AG04450 (cell line): ENCODE results near the gene ROGDI. TPM values are rescaled to one million over a fixed set of nuclear protein-coding genes. Genes with fewer than 3 reads are reported as not detected.

Source experiments
- CTCF ChIA-PET: fragments of 300-600, 350-600 bp; formaldehyde crosslinking; extraction: SDS; loops from one replicate; lab custom pipeline; 2022; ENCODE audit warnings: antibody characterized with exemption, inconsistent platforms; lab: Charles Lee
- POLR2A ChIA-PET: fragments of 350-600 bp; formaldehyde crosslinking; extraction: SDS; loops from one replicate; lab custom pipeline; 2021; ENCODE audit warnings: antibody characterized with exemption, inconsistent platforms; lab: Yijun Ruan, JAX
- DNase-seq: peaks from one replicate; pipeline ENCODE4 v3.0.0-alpha.2; 2011; ENCODE audit warnings: low read depth, low spot score
- H3K27ac ChIP-seq: one replicate; pipeline ENCODE4 v1.5.1; 2012; ENCODE audit warnings: low read depth, low read length, control low read depth
- H3K27me3 ChIP-seq: one replicate; pipeline ENCODE4 v1.6.0; 2012; ENCODE audit warnings: low read length; ENCODE audit not compliant: control insufficient read depth, insufficient read depth
- H3K4me3 ChIP-seq: 2 replicates; pipeline ENCODE4 v1.5.1; 2011; ENCODE audit warnings: mild to moderate bottlenecking, low read depth, low read length, control low read depth
- H3K9me3 ChIP-seq: 2 replicates; pipeline ENCODE4 v1.5.1; 2012; ENCODE audit warnings: low read length; ENCODE audit not compliant: control insufficient read depth, insufficient read depth
- CTCF ChIP-seq: IDR thresholded peaks from 2 replicates; pipeline ENCODE4 v1.5.1; 2011; ENCODE audit warnings: low read depth, low read length, control low read depth, inconsistent platforms
- polyA plus RNA-seq: library from polyadenylated mRNA; depleted of rRNA; stranded (reverse); fragments of >200 nt; gene quantifications from 2 replicates; pipeline ENCODE4 v1.2.3, GENCODE V29; 2011

ROGDI gene
- polyA plus RNA-seq, 1 experiment: 9.2 TPM

GRCh38 chr16:4837733-4838501 lies 35.5 kb upstream of the ROGDI start:
- H3K4me3 ChIP-seq: no peak overlapping the region
- H3K9me3 ChIP-seq: no peaks in the 10 kb centered on the region
- H3K27ac ChIP-seq: no peak overlapping the region
- ChIA-PET CTCF (interaction anchor here (1.7 kb wide), 1 partner anchor 118 kb away, joined by 6 read pairs; no protein-coding TSS in a partner anchor), POLR2A (no interaction called here)
- H3K27me3 ChIP-seq: no peaks in the 10 kb centered on the region
- TF ChIP-seq CTCF: no peak
- DNase-seq: no peak

- Histone ChIP-seq H3K4me3 (no peak overlapping the region), H3K27me3 (no peaks in the 10 kb centered on the region), H3K9me3 (no peaks in the 10 kb centered on the region), H3K27ac (no peak overlapping the region)
- ChIA-PET POLR2A (interaction anchor here (0.7 kb wide), 1 partner anchor 100 kb away, joined by 3 read pairs; no protein-coding TSS in a partner anchor), CTCF (interaction anchor here (1.0 to 1.7 kb wide), 2 partner anchors 22 to 119 kb away, joined by 3 to 6 read pairs; no protein-coding TSS in a partner anchor)
- no peak for TF ChIP-seq CTCF
- DNase-seq: no peak
Observed at GRCh38 chr16:4836727-4837126, 34.3 kb upstream of the ROGDI start.

GRCh38 chr16:4833584-4833983 lies 31.2 kb upstream of the ROGDI start:
- Histone ChIP-seq H3K27ac (no peak overlapping the region), H3K9me3 (no peaks in the 10 kb centered on the region), H3K27me3 (no peaks in the 10 kb centered on the region), H3K4me3 (no peak overlapping the region)
- no peak for TF ChIP-seq CTCF
- no peak for DNase-seq
- ChIA-PET POLR2A (interaction anchor here (0.7 kb wide), 1 partner anchor 8 kb away, joined by 4 read pairs; no protein-coding TSS in a partner anchor), CTCF (interaction anchor here (0.7 to 1.9 kb wide), 2 partner anchors 122 to 221 kb away, joined by 5 read pairs; no protein-coding TSS in a partner anchor)

- Histone ChIP-seq H3K4me3 (no peak overlapping the region), H3K27me3 (no peaks in the 10 kb centered on the region), H3K9me3 (no peaks in the 10 kb centered on the region), H3K27ac (no peak overlapping the region)
- DNase-seq: no peak
- ChIA-PET CTCF (interaction anchor here (1.9 kb wide), 1 partner anchor 123 kb away, joined by 5 read pairs; no protein-coding TSS in a partner anchor), POLR2A (no interaction called here)
- no peak for TF ChIP-seq CTCF
Observed at GRCh38 chr16:4832698-4833343, 30.4 kb upstream of the ROGDI start.

GRCh38 chr16:4831616-4832015 lies 29.2 kb upstream of the ROGDI start:
- Histone ChIP-seq H3K4me3 (no peak overlapping the region), H3K27me3 (no peaks in the 10 kb centered on the region), H3K9me3 (no peaks in the 10 kb centered on the region), H3K27ac (no peak overlapping the region)
- TF ChIP-seq CTCF: no peak
- no peak for DNase-seq
- CTCF ChIA-PET: no interaction called here
- POLR2A ChIA-PET: no interaction called here
